Aorta (tissue), 5 donors: ENCODE data around the gene ARHGAP26. TPM values are rescaled to one million over a fixed set of nuclear protein-coding genes. Genes with fewer than 3 reads are reported as not detected.

Experiments used
- ATAC-seq: fragments of 200-7000 bp; cut with Tn5 transposase; one replicate; pipeline ENCODE4 v1.9.1; 2022; ENCODE audit warnings: moderate library complexity; ENCODE audit not compliant: low FRiP score
- DNase-seq, 2 donors: peaks; one replicate each; pipeline ENCODE4 v3.0.0-alpha.2; 2020
- H3K27ac ChIP-seq, 2 donors: one replicate each; pipeline ENCODE4 v1.5.1; 2013; ENCODE audit warnings: low read length in 2 of 2, mild to moderate bottlenecking in 2 of 2, moderate library complexity in 2 of 2, control low read depth in 1 of 2, inconsistent platforms in 1 of 2, low read depth in 1 of 2
- H3K27me3 ChIP-seq, 2 donors: one replicate each; pipeline ENCODE4 v1.6.1; 2013; ENCODE audit warnings: control low read depth in 1 of 2, low read length in 1 of 2, mild to moderate bottlenecking in 1 of 2, moderate library complexity in 1 of 2; ENCODE audit not compliant: insufficient read depth in 2 of 2, control insufficient read depth in 1 of 2
- H3K36me3 ChIP-seq, 2 donors: one replicate each; pipeline ENCODE4 v1.6.1; 2013; ENCODE audit warnings: control low read depth in 1 of 2, low read length in 1 of 2, mild to moderate bottlenecking in 1 of 2; ENCODE audit not compliant: insufficient read depth in 2 of 2, control insufficient read depth in 1 of 2
- H3K4me1 ChIP-seq, 2 donors: one replicate each; pipeline ENCODE4 v1.6.1; 2013; ENCODE audit warnings: low read length in 2 of 2, control low read depth in 1 of 2, mild to moderate bottlenecking in 1 of 2, moderate library complexity in 1 of 2; ENCODE audit not compliant: insufficient read depth in 2 of 2, control insufficient read depth in 1 of 2
- H3K4me3 ChIP-seq, 2 donors: one replicate each; pipeline ENCODE4 v1.5.1; 2013; ENCODE audit warnings: low read length in 2 of 2, control low read depth in 1 of 2, mild to moderate bottlenecking in 1 of 2
- H3K9me3 ChIP-seq: one replicate; pipeline ENCODE4 v1.6.1; 2013; ENCODE audit warnings: mild to moderate bottlenecking, low read length; ENCODE audit not compliant: control insufficient read depth
- WGBS, 2 donors: extraction: QIAGEN DNeasy Blood & Tissue Kit; methylation state at CpG; one replicate each; pipeline ENCODE4 v1.1.7; 2013; 5-methylcytosine and 5-hydroxymethylcytosine counted together
- intact Hi-C, 2 donors: fragments of 100-400 bp; cut with DNase I; formaldehyde crosslinking; loops; one replicate each; pipeline versions ENCODE4 v1.14.2 to v1.15.0; 2022
- polyA plus RNA-seq, 2 donors: library from polyadenylated mRNA; stranded (reverse); fragments of 200-250 nt; gene quantifications; one replicate each; pipeline ENCODE4 v1.2.3, GENCODE V29; 2013
- total RNA-seq, 2 donors: library from RNA; stranded (reverse); fragmentation: NEBNext Ultra II Directional; extraction: Animal tissue kit (Norgen Biotek cat#: 25700); gene quantifications; one replicate each; pipeline ENCODE4 v1.2.1, GENCODE V29; 2021
- donor health status: healthy with polysubstance abuse.
- donor health status: Bipolar disorder and iron deficiency.
- donor health status: DM: no; HTN: no; CAD: no.
- donor health status: DM: no; HTN: no; CAD: no.
- donor health status: DM: yes; HTN: yes; CAD: no.

The ARHGAP26 gene
- total and polyA plus RNA-seq, 4 donors, result 4.5 to 70.7 (median 29.6) TPM

- DNase-seq (no peak), ATAC-seq (no peak)
- H3K4me1 ChIP-seq, result peaks cover 1 to 3% of the 10 kb centered on the region in 2 donors
- 91 to 94% methylated on average over 4 of the region's 4 CpGs for WGBS, 2 donors
- no peak overlapping the region for H3K4me3 ChIP-seq
- H3K36me3 ChIP-seq, result no peaks in the 10 kb centered on the region
- H3K27ac ChIP-seq, result no peak overlapping the region
- H3K27me3 ChIP-seq, result no peaks in the 10 kb centered on the region
- H3K9me3 ChIP-seq, result no peaks in the 10 kb centered on the region
- intact Hi-C loops, result no loop called here
Measured at GRCh38 chr5:142970440-142971030, 200.4 kb downstream of the ARHGAP26 start.

GRCh38 chr5:142971303-142972013 lies 201.3 kb downstream of the ARHGAP26 start:
- DNase-seq (no peak), ATAC-seq (no peak)
- intact Hi-C loops, result no loop called here
- Histone ChIP-seq H3K9me3 (no peaks in the 10 kb centered on the region), H3K27ac (no peak overlapping the region), H3K36me3 (no peaks in the 10 kb centered on the region), H3K4me1 (peaks cover 0 to 1% of the 10 kb centered on the region in 2 donors), H3K27me3 (no peaks in the 10 kb centered on the region), H3K4me3 (no peak overlapping the region)
- WGBS, 2 donors, result 94 to 96% methylated on average over 11 of the region's 11 CpGs

GRCh38 chr5:142972064-142972570 lies 201.9 kb downstream of the ARHGAP26 start:
- DNase-seq (no peak), ATAC-seq (no peak)
- Histone ChIP-seq H3K36me3 (no peaks in the 10 kb centered on the region), H3K4me1 (peaks cover 0 to 1% of the 10 kb centered on the region in 2 donors), H3K27me3 (no peaks in the 10 kb centered on the region), H3K9me3 (no peaks in the 10 kb centered on the region), H3K27ac (no peak overlapping the region), H3K4me3 (no peak overlapping the region)
- intact Hi-C loops, result no loop called here
- WGBS, 2 donors, result 95 to 98% methylated on average over 5 of the region's 5 CpGs

- H3K27me3 ChIP-seq, result no peaks in the 10 kb centered on the region
- H3K4me3 ChIP-seq, result no peak overlapping the region
- no peak overlapping the region for H3K27ac ChIP-seq
- intact Hi-C loops, result no loop called here
- no peaks in the 10 kb centered on the region for H3K36me3 ChIP-seq
- ATAC-seq (no peak), DNase-seq (no peak)
- no peaks in the 10 kb centered on the region for H3K9me3 ChIP-seq
- 88 to 89% methylated on average over 3 of the region's 3 CpGs for WGBS, 2 donors
- peaks cover 0 to 1% of the 10 kb centered on the region in 2 donors for H3K4me1 ChIP-seq
Measured at GRCh38 chr5:142973932-142974331, 203.8 kb downstream of the ARHGAP26 start.

GRCh38 chr5:142974409-142974808 lies 204.2 kb downstream of the ARHGAP26 start:
- WGBS, 2 donors, result 71 to 73% methylated on average over 4 of the region's 4 CpGs

GRCh38 chr5:142976861-142977260 lies 206.7 kb downstream of the ARHGAP26 start:
- intact Hi-C loops, result no loop called here
- no peak overlapping the region for H3K27ac ChIP-seq
- DNase-seq (no peak), ATAC-seq (no peak)
- no peaks in the 10 kb centered on the region for H3K9me3 ChIP-seq
- 96 to 97% methylated on average over 3 of the region's 3 CpGs for WGBS, 2 donors
- no peaks in the 10 kb centered on the region for H3K36me3 ChIP-seq
- no peaks in the 10 kb centered on the region for H3K27me3 ChIP-seq
- H3K4me1 ChIP-seq, result peaks cover 0 to 4% of the 10 kb centered on the region in 2 donors
- H3K4me3 ChIP-seq, result no peak overlapping the region

More at GRCh38 chr5:142974409-142974808, 204.2 kb downstream of the ARHGAP26 start:
- Histone ChIP-seq H3K36me3 (no peaks in the 10 kb centered on the region), H3K27ac (no peak overlapping the region), H3K27me3 (no peaks in the 10 kb centered on the region), H3K9me3 (no peaks in the 10 kb centered on the region), H3K4me3 (no peak overlapping the region), H3K4me1 (peaks cover 0 to 1% of the 10 kb centered on the region in 2 donors)
- no peak for ATAC-seq
- intact Hi-C loops, result no loop called here
- DNase-seq, result no peak

- ATAC-seq (no peak), DNase-seq (no peak)
- WGBS, 2 donors, result 92 to 96% methylated on average over 8 of the region's 8 CpGs
- H3K4me1 ChIP-seq, result peaks cover 0 to 5% of the 10 kb centered on the region in 2 donors
- H3K4me3 ChIP-seq, result no peak overlapping the region
- intact Hi-C loops, result no loop called here
- H3K36me3 ChIP-seq, result no peaks in the 10 kb centered on the region
- H3K27me3 ChIP-seq, result no peaks in the 10 kb centered on the region
- no peak overlapping the region for H3K27ac ChIP-seq
- no peaks in the 10 kb centered on the region for H3K9me3 ChIP-seq
Measured at GRCh38 chr5:142977363-142978051, 207.3 kb downstream of the ARHGAP26 start.

- peaks cover 0 to 4% of the 10 kb centered on the region in 2 donors for H3K4me1 ChIP-seq
- no peaks in the 10 kb centered on the region for H3K9me3 ChIP-seq
- H3K36me3 ChIP-seq, result no peaks in the 10 kb centered on the region
- intact Hi-C loops, result no loop called here
- H3K27me3 ChIP-seq, result no peaks in the 10 kb centered on the region
- ATAC-seq (no peak), DNase-seq (no peak)
- no peak overlapping the region for H3K4me3 ChIP-seq
- WGBS, 2 donors, result 97 to 98% methylated on average over 2 of the region's 2 CpGs
- H3K27ac ChIP-seq, result no peak overlapping the region
Measured at GRCh38 chr5:142978252-142978651, 208.1 kb downstream of the ARHGAP26 start.
